Measurements from ENCODE around the gene GREB1.

Gene GREB1

GRCh38 chr2:11597538-11598225, 63.8 kb downstream of the GREB1 start:
- Histone ChIP-seq H3K9me3 (ENCODE audit: control insufficient read depth, insufficient read depth, low read length) (no peaks in the 10 kb centered on the region), H3K36me3 (ENCODE audit: insufficient read depth, low read length) (peaks cover 11% of the 10 kb centered on the region; the same call in 1 of the 2 replicates), H3K4me1 (ENCODE audit: insufficient read depth, low read length) (0 out of 2 replicates have a peak, but pooled peaks cover 4% of the 10 kb centered on the region), H3K9ac (ENCODE audit: low read depth, low read length) (no peak overlapping the region)

GRCh38 chr2:11598228-11598731, 64.4 kb downstream of the GREB1 start:
- Histone ChIP-seq H3K9ac (ENCODE audit: low read depth, low read length) (no peak overlapping the region), H3K36me3 (ENCODE audit: insufficient read depth, low read length) (peaks cover 11% of the 10 kb centered on the region; the same call in 1 of the 2 replicates), H3K4me1 (ENCODE audit: insufficient read depth, low read length) (0 out of 2 replicates have a peak, but pooled peaks cover 6% of the 10 kb centered on the region), H3K9me3 (ENCODE audit: control insufficient read depth, insufficient read depth, low read length) (no peaks in the 10 kb centered on the region)

- Histone ChIP-seq H3K9me3 (ENCODE audit: control insufficient read depth, insufficient read depth, low read length) (no peaks in the 10 kb centered on the region), H3K4me1 (ENCODE audit: insufficient read depth, low read length) (0 out of 2 replicates have a peak, but pooled peaks cover 6% of the 10 kb centered on the region), H3K9ac (ENCODE audit: low read depth, low read length) (no peak overlapping the region), H3K36me3 (ENCODE audit: insufficient read depth, low read length) (peaks cover 13% of the 10 kb centered on the region)
Measured at GRCh38 chr2:11602563-11603204, 68.8 kb downstream of the GREB1 start.

GRCh38 chr2:11610624-11611242, 76.9 kb downstream of the GREB1 start:
- no peaks in the 10 kb centered on the region for H3K4me1 ChIP-seq (ENCODE audit: insufficient read depth, low read length)
- H3K36me3 ChIP-seq (ENCODE audit: insufficient read depth, low read length) = no peaks in the 10 kb centered on the region
- H3K9ac ChIP-seq (ENCODE audit: low read depth, low read length) = no peak overlapping the region
- no peaks in the 10 kb centered on the region for H3K9me3 ChIP-seq (ENCODE audit: control insufficient read depth, insufficient read depth, low read length)

GRCh38 chr2:11611251-11611650, 77.4 kb downstream of the GREB1 start:
- no peaks in the 10 kb centered on the region for H3K36me3 ChIP-seq (ENCODE audit: insufficient read depth, low read length)
- H3K9ac ChIP-seq (ENCODE audit: low read depth, low read length) = no peak overlapping the region
- H3K4me1 ChIP-seq (ENCODE audit: insufficient read depth, low read length) = no peaks in the 10 kb centered on the region
- no peaks in the 10 kb centered on the region for H3K9me3 ChIP-seq (ENCODE audit: control insufficient read depth, insufficient read depth, low read length)

GRCh38 chr2:11612553-11613215, 78.8 kb downstream of the GREB1 start:
- H3K36me3 ChIP-seq (ENCODE audit: insufficient read depth, low read length) = no peaks in the 10 kb centered on the region
- no peak overlapping the region for H3K9ac ChIP-seq (ENCODE audit: low read depth, low read length)
- no peaks in the 10 kb centered on the region for H3K9me3 ChIP-seq (ENCODE audit: control insufficient read depth, insufficient read depth, low read length)
- no peaks in the 10 kb centered on the region for H3K4me1 ChIP-seq (ENCODE audit: insufficient read depth, low read length)

- Histone ChIP-seq H3K4me1 (ENCODE audit: insufficient read depth, low read length) (no peaks in the 10 kb centered on the region), H3K36me3 (ENCODE audit: insufficient read depth, low read length) (no peaks in the 10 kb centered on the region), H3K9me3 (ENCODE audit: control insufficient read depth, insufficient read depth, low read length) (no peaks in the 10 kb centered on the region), H3K9ac (ENCODE audit: low read depth, low read length) (no peak overlapping the region)
Measured at GRCh38 chr2:11613297-11613696, 79.5 kb downstream of the GREB1 start.

- no peaks in the 10 kb centered on the region for H3K36me3 ChIP-seq (ENCODE audit: insufficient read depth, low read length)
- H3K9me3 ChIP-seq (ENCODE audit: control insufficient read depth, insufficient read depth, low read length) = no peaks in the 10 kb centered on the region
- no peaks in the 10 kb centered on the region for H3K4me1 ChIP-seq (ENCODE audit: insufficient read depth, low read length)
- no peak overlapping the region for H3K9ac ChIP-seq (ENCODE audit: low read depth, low read length)
Measured at GRCh38 chr2:11615209-11615608, 81.4 kb downstream of the GREB1 start.

GRCh38 chr2:11616097-11616687, 82.3 kb downstream of the GREB1 start:
- peaks cover 3% of the 10 kb centered on the region; the same call in 1 of the 2 replicates for H3K36me3 ChIP-seq (ENCODE audit: insufficient read depth, low read length)
- no peaks in the 10 kb centered on the region for H3K9me3 ChIP-seq (ENCODE audit: control insufficient read depth, insufficient read depth, low read length)
- H3K9ac ChIP-seq (ENCODE audit: low read depth, low read length) = no peak overlapping the region
- H3K4me1 ChIP-seq (ENCODE audit: insufficient read depth, low read length) = no peaks in the 10 kb centered on the region

- Histone ChIP-seq H3K9ac (ENCODE audit: low read depth, low read length) (no peak overlapping the region), H3K36me3 (ENCODE audit: insufficient read depth, low read length) (peaks cover 4% of the 10 kb centered on the region; the same call in 1 of the 2 replicates), H3K4me1 (ENCODE audit: insufficient read depth, low read length) (no peaks in the 10 kb centered on the region), H3K9me3 (ENCODE audit: control insufficient read depth, insufficient read depth, low read length) (no peaks in the 10 kb centered on the region)
Measured at GRCh38 chr2:11616851-11617415, 83.1 kb downstream of the GREB1 start.

GRCh38 chr2:11617527-11617926, 83.7 kb downstream of the GREB1 start:
- Histone ChIP-seq H3K9me3 (ENCODE audit: control insufficient read depth, insufficient read depth, low read length) (no peaks in the 10 kb centered on the region), H3K36me3 (ENCODE audit: insufficient read depth, low read length) (peaks cover 4% of the 10 kb centered on the region; the same call in 1 of the 2 replicates), H3K4me1 (ENCODE audit: insufficient read depth, low read length) (no peaks in the 10 kb centered on the region), H3K9ac (ENCODE audit: low read depth, low read length) (no peak overlapping the region)

- H3K4me1 ChIP-seq (ENCODE audit: insufficient read depth, low read length) = no peaks in the 10 kb centered on the region
- H3K9ac ChIP-seq (ENCODE audit: low read depth, low read length) = no peak overlapping the region
- H3K36me3 ChIP-seq (ENCODE audit: insufficient read depth, low read length) = peaks cover 4% of the 10 kb centered on the region; the same call in 1 of the 2 replicates
- H3K9me3 ChIP-seq (ENCODE audit: control insufficient read depth, insufficient read depth, low read length) = no peaks in the 10 kb centered on the region
Measured at GRCh38 chr2:11617984-11618707, 84.3 kb downstream of the GREB1 start.

GRCh38 chr2:11618708-11619062, 84.8 kb downstream of the GREB1 start:
- H3K36me3 ChIP-seq (ENCODE audit: insufficient read depth, low read length) = peaks cover 4% of the 10 kb centered on the region; the same call in 1 of the 2 replicates
- H3K4me1 ChIP-seq (ENCODE audit: insufficient read depth, low read length) = no peaks in the 10 kb centered on the region
- H3K9ac ChIP-seq (ENCODE audit: low read depth, low read length) = no peak overlapping the region
- H3K9me3 ChIP-seq (ENCODE audit: control insufficient read depth, insufficient read depth, low read length) = no peaks in the 10 kb centered on the region
